Uterus (tissue), 4 donors: ENCODE measurements around the gene CMKLR1. TPM values are rescaled to one million over a fixed set of nuclear protein-coding genes. Genes with fewer than 3 reads are reported as not detected.

Source experiments
- DNase-seq, 2 donors: peaks; one replicate each; pipeline ENCODE4 v3.0.0-alpha.2; 2019 to 2020
- H3K27ac ChIP-seq, 2 donors: fragments of 200-600 bp; sonication (generic); 1 replicate in 1 of 2; 2 replicates in 1 of 2; pipeline ENCODE4 v1.5.1; 2016 to 2018
- H3K27me3 ChIP-seq, 2 donors: fragments of 200-600 bp; sonication (generic); one replicate each; pipeline ENCODE4 v1.5.1; 2018 to 2019; ENCODE audit warnings: control low read depth in 1 of 2
- H3K36me3 ChIP-seq, 2 donors: fragments of 200-600 bp; sonication (generic); one replicate each; pipeline ENCODE4 v1.5.1; 2019; ENCODE audit warnings: control low read depth in 1 of 2
- H3K4me1 ChIP-seq, 2 donors: fragments of 200-600 bp; sonication (generic); one replicate each; pipeline ENCODE4 v1.5.1; 2018 to 2019; ENCODE audit warnings: control low read depth in 1 of 2
- H3K4me3 ChIP-seq, 2 donors: fragments of 200-600 bp; sonication (generic); 1 replicate in 1 of 2; 2 replicates in 1 of 2; pipeline ENCODE4 v1.5.1; 2018 to 2019; ENCODE audit warnings: mild to moderate bottlenecking in 1 of 2
- H3K9me3 ChIP-seq, 2 donors: fragments of 200-600 bp; sonication (generic); one replicate each; pipeline ENCODE4 v1.5.1; 2019; ENCODE audit warnings: control low read depth in 1 of 2
- CTCF ChIP-seq, 4 experiments: fragments of 200-600 bp in 2 of 4; fragments of 450-650 bp in 2 of 4; sonication (generic) in 2 of 4; IDR thresholded peaks; one replicate each; pipeline ENCODE4 v1.5.1; 2016 to 2019; ENCODE audit warnings: antibody characterized with exemption in 4 of 4, mild to moderate bottlenecking in 2 of 4, moderate library complexity in 1 of 4
- POLR2A ChIP-seq, 2 donors: fragments of 450-650 bp; IDR thresholded peaks; one replicate each; pipeline ENCODE4 v1.6.1; 2016; ENCODE audit warnings: antibody characterized with exemption in 2 of 2, mild to moderate bottlenecking in 1 of 2, moderate library complexity in 1 of 2
- intact Hi-C: fragments of 100-400 bp; cut with DNase I; formaldehyde crosslinking; loops from one replicate; pipeline ENCODE4 v1.15.1; 2023; ENCODE audit warnings: low total_unique reads
- total RNA-seq, 4 donors: library from RNA; depleted of rRNA in 3 of 4; stranded (reverse); fragments of >200 nt in 3 of 4; gene quantifications; one replicate each; pipeline versions ENCODE4 v1.1.0 to v1.2.4, GENCODE V29; 2014 to 2023
- donor health status: DM: yes; HTN: yes; CAD: no.

The CMKLR1 gene
- total RNA-seq, 4 donors from 2014 or later: 8.2 to 27.1 (median 11.5) TPM

- intact Hi-C loops: no loop called here
- Histone ChIP-seq H3K4me1 (no peaks in the 10 kb centered on the region), H3K36me3 (no peaks in the 10 kb centered on the region), H3K27me3 (no peaks in the 10 kb centered on the region), H3K4me3 (no peak overlapping the region), H3K27ac (peak overlapping the region in 1 of 2 donors; percentile 10), H3K9me3 (no peaks in the 10 kb centered on the region)
- DNase-seq: no peak
- TF ChIP-seq POLR2A (IDR thresholded peaks at IDR 0.05): no peak
- no peak for TF ChIP-seq CTCF (IDR thresholded peaks at IDR 0.05)
Measured at GRCh38 chr12:108324351-108325017, 14.6 kb downstream of the CMKLR1 start.

GRCh38 chr12:108323581-108323980 is 15.5 kb downstream of the CMKLR1 start:
- no peaks in the 10 kb centered on the region for H3K4me1 ChIP-seq
- H3K27ac ChIP-seq: no peak overlapping the region
- intact Hi-C loops: no loop called here
- H3K36me3 ChIP-seq: no peaks in the 10 kb centered on the region
- no peak for TF ChIP-seq POLR2A (IDR thresholded peaks at IDR 0.05)
- no peak for TF ChIP-seq CTCF (IDR thresholded peaks at IDR 0.05)
- H3K27me3 ChIP-seq: no peaks in the 10 kb centered on the region
- no peak overlapping the region for H3K4me3 ChIP-seq
- H3K9me3 ChIP-seq: no peaks in the 10 kb centered on the region
- DNase-seq: no peak

- intact Hi-C loops: no loop called here
- no peaks in the 10 kb centered on the region for H3K4me1 ChIP-seq
- TF ChIP-seq POLR2A (IDR thresholded peaks at IDR 0.05) (no peak), CTCF (IDR thresholded peaks at IDR 0.05) (no peak)
Measured at GRCh38 chr12:108322998-108323397, 16.1 kb downstream of the CMKLR1 start.

GRCh38 chr12:108321688-108322087 is 17.4 kb downstream of the CMKLR1 start:
- no peak for TF ChIP-seq CTCF (IDR thresholded peaks at IDR 0.05)
- TF ChIP-seq POLR2A (IDR thresholded peaks at IDR 0.05): no peak
- DNase-seq: no peak

More at GRCh38 chr12:108322998-108323397, 16.1 kb downstream of the CMKLR1 start:
- Histone ChIP-seq H3K27ac (no peak overlapping the region), H3K36me3 (no peaks in the 10 kb centered on the region), H3K9me3 (no peaks in the 10 kb centered on the region), H3K27me3 (no peaks in the 10 kb centered on the region), H3K4me3 (no peak overlapping the region)
- DNase-seq: no peak

GRCh38 chr12:108320507-108321293 is 18.4 kb downstream of the CMKLR1 start:
- no peak for DNase-seq
- no peak for TF ChIP-seq CTCF (IDR thresholded peaks at IDR 0.05)
- no peak for TF ChIP-seq POLR2A (IDR thresholded peaks at IDR 0.05)
- no peaks in the 10 kb centered on the region for H3K4me1 ChIP-seq

More at GRCh38 chr12:108321688-108322087, 17.4 kb downstream of the CMKLR1 start:
- Histone ChIP-seq H3K9me3 (no peaks in the 10 kb centered on the region), H3K27me3 (no peaks in the 10 kb centered on the region), H3K27ac (no peak overlapping the region), H3K36me3 (no peaks in the 10 kb centered on the region), H3K4me3 (no peak overlapping the region), H3K4me1 (no peaks in the 10 kb centered on the region)
- intact Hi-C loops: no loop called here

More at GRCh38 chr12:108320507-108321293, 18.4 kb downstream of the CMKLR1 start:
- Histone ChIP-seq H3K4me3 (no peak overlapping the region), H3K27ac (no peak overlapping the region), H3K9me3 (no peaks in the 10 kb centered on the region), H3K36me3 (no peaks in the 10 kb centered on the region), H3K27me3 (no peaks in the 10 kb centered on the region)
- intact Hi-C loops: no loop called here
